ENCODE results near the gene CD244. TPM values are rescaled to one million over a fixed set of nuclear protein-coding genes. Genes with fewer than 3 reads are reported as not detected.

CD244 gene
- total and polyA plus RNA-seq, 2 experiments from 2014 or later = 0.47 to 1.2 TPM

GRCh38 chr1:160801836-160802580, 60.7 kb downstream of the CD244 start:
- DNase-seq (ENCODE audit: low spot score) = no peak
- 95% methylated on average over 28 of the region's 43 CpGs for WGBS (ENCODE audit: low lambda C conversion rate, missing lambda C conversion rate)
- Histone ChIP-seq H2AFZ (no peak overlapping the region), H3K27ac (no peak overlapping the region), H4K20me1 (ENCODE audit: insufficient read depth, poor library complexity, severe bottlenecking) (no peaks in the 10 kb centered on the region), H3K4me2 (no peak overlapping the region), H3K79me2 (no peaks in the 10 kb centered on the region), H3K9me3 (ENCODE audit: low read depth) (no peaks in the 10 kb centered on the region), H3K4me1 (ENCODE audit: insufficient read depth) (no peaks in the 10 kb centered on the region), H3K27me3 (no peaks in the 10 kb centered on the region), H3K36me3 (replicated peaks; ENCODE audit: insufficient read depth, low read depth) (no peaks in the 10 kb centered on the region), H3K4me3 (no peak overlapping the region), H3K9me2 (replicated peaks; ENCODE audit: insufficient read depth) (no peaks in the 10 kb centered on the region)
- TF ChIP-seq EZH2phosphoT487 (IDR thresholded peaks at IDR 0.05; ENCODE audit: low read depth, severe bottlenecking, unreplicated experiment) (no peak), EZH2 (IDR thresholded peaks at IDR 0.05; ENCODE audit: borderline replicate concordance) (no peak)
- TF ChIP-seq, protein P1, sequence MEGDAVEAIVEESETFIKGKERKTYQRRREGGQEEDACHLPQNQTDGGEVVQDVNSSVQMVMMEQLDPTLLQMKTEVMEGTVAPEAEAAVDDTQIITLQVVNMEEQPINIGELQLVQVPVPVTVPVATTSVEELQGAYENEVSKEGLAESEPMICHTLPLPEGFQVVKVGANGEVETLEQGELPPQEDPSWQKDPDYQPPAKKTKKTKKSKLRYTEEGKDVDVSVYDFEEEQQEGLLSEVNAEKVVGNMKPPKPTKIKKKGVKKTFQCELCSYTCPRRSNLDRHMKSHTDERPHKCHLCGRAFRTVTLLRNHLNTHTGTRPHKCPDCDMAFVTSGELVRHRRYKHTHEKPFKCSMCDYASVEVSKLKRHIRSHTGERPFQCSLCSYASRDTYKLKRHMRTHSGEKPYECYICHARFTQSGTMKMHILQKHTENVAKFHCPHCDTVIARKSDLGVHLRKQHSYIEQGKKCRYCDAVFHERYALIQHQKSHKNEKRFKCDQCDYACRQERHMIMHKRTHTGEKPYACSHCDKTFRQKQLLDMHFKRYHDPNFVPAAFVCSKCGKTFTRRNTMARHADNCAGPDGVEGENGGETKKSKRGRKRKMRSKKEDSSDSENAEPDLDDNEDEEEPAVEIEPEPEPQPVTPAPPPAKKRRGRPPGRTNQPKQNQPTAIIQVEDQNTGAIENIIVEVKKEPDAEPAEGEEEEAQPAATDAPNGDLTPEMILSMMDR (IDR thresholded peaks at IDR 0.05; ENCODE audit: poor library complexity) = no peak

GRCh38 chr1:160800645-160801408, 61.9 kb downstream of the CD244 start:
- Histone ChIP-seq H3K36me3 (replicated peaks; ENCODE audit: insufficient read depth, low read depth) (no peaks in the 10 kb centered on the region), H4K20me1 (ENCODE audit: insufficient read depth, poor library complexity, severe bottlenecking) (no peaks in the 10 kb centered on the region), H3K9me2 (replicated peaks; ENCODE audit: insufficient read depth) (no peaks in the 10 kb centered on the region), H3K27me3 (no peaks in the 10 kb centered on the region), H3K79me2 (no peaks in the 10 kb centered on the region), H3K4me3 (no peak overlapping the region), H2AFZ (no peak overlapping the region), H3K4me2 (no peak overlapping the region), H3K9me3 (ENCODE audit: low read depth) (no peaks in the 10 kb centered on the region), H3K4me1 (ENCODE audit: insufficient read depth) (no peaks in the 10 kb centered on the region), H3K27ac (no peak overlapping the region)
- WGBS (ENCODE audit: low lambda C conversion rate, missing lambda C conversion rate) = 58% methylated on average over 4 of the region's 4 CpGs
- no peak for TF ChIP-seq EZH2 (IDR thresholded peaks at IDR 0.05; ENCODE audit: borderline replicate concordance)
- TF ChIP-seq, protein P1 (IDR thresholded peaks at IDR 0.05; ENCODE audit: poor library complexity) = no peak
- no peak for TF ChIP-seq EZH2phosphoT487 (IDR thresholded peaks at IDR 0.05; ENCODE audit: low read depth, severe bottlenecking, unreplicated experiment)
- DNase-seq (ENCODE audit: low spot score) = no peak

DNA sequence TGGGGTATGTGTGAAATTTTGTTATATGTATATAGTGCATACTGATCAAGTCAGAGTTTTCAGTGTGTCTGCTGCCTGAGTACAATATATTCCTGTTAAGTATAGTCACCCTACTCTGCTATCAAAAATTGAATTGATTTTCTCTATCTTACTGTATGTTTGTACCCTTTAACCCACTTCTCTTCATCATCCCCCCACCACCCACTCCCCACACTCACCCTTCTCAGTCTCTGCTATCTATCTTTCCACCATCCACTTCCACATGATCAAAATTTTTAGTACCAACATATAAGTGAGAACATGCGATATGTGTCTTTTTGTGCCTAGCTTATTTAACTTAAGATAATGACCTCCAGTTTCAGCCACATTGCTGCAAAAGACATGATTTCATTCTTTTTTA, 62.5 kb downstream of the CD244 start:
- DNase-seq (ENCODE audit: low spot score) = no peak
- H3K79me2 ChIP-seq = no peaks in the 10 kb centered on the region
- no peaks in the 10 kb centered on the region for H3K36me3 ChIP-seq (replicated peaks; ENCODE audit: insufficient read depth, low read depth)
- no peaks in the 10 kb centered on the region for H3K9me3 ChIP-seq (ENCODE audit: low read depth)
- 97% methylated on average over 1 of the region's 1 CpG for WGBS (ENCODE audit: low lambda C conversion rate, missing lambda C conversion rate)
- H3K9me2 ChIP-seq (replicated peaks; ENCODE audit: insufficient read depth) = no peaks in the 10 kb centered on the region
- no peak for TF ChIP-seq EZH2phosphoT487 (IDR thresholded peaks at IDR 0.05; ENCODE audit: low read depth, severe bottlenecking, unreplicated experiment)
- no peak for TF ChIP-seq EZH2 (IDR thresholded peaks at IDR 0.05; ENCODE audit: borderline replicate concordance)
- TF ChIP-seq, protein P1 (IDR thresholded peaks at IDR 0.05; ENCODE audit: poor library complexity) = no peak
- H3K4me3 ChIP-seq = no peak overlapping the region
- H3K4me1 ChIP-seq (ENCODE audit: insufficient read depth) = no peaks in the 10 kb centered on the region
- H3K27me3 ChIP-seq = no peaks in the 10 kb centered on the region
- H3K27ac ChIP-seq = no peak overlapping the region
- H2AFZ ChIP-seq = no peak overlapping the region
- no peak overlapping the region for H3K4me2 ChIP-seq
- H4K20me1 ChIP-seq (ENCODE audit: insufficient read depth, poor library complexity, severe bottlenecking) = no peaks in the 10 kb centered on the region

Measured in hepatocyte (in vitro differentiated cells).